HG03159 (cell line): ENCODE measurements around the gene DEF6.
A peak's percentile ranks its signal among the peaks of the same experiment; 100 is the strongest.

Experiments
- ATAC-seq: cut with Tn5 transposase; IDR thresholded peaks from one replicate; pipeline ENCODE4 v1.9.1; 2021; ENCODE audit warnings: mild to moderate bottlenecking, moderate library complexity; ENCODE audit not compliant: unreplicated experiment

Gene DEF6

DNA sequence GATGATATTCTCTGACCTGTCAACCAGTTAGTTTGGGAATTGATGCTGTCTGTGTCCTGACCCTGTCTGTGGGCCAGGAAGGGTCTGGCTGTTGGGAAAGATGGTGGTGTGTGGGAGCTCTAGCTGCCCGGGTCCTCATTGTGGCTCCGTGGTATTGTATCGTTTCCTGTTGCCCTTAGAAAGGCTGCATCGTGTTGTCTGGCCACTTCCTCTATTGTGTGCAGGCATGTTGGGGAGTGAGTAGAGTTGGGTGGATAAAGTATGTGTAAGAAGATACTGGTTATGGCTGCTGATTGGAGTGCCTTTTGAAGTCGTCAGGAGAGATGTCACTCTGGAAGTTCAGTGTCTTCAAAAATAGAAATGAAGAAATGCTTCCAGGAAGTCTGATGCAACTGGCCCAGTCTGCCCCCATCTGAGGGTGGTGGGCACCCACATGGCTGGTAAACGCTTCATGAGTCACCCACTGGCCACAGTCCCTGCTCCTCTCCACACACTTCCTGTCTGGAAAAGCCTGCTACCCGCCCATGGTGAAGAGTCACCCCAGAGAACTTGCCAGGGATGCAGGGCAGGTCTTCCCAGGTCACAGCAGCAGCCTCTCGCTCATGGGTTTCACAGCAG lies 72.6 kb downstream of the DEF6 start:
- ATAC-seq = peak; percentile 66

DNA sequence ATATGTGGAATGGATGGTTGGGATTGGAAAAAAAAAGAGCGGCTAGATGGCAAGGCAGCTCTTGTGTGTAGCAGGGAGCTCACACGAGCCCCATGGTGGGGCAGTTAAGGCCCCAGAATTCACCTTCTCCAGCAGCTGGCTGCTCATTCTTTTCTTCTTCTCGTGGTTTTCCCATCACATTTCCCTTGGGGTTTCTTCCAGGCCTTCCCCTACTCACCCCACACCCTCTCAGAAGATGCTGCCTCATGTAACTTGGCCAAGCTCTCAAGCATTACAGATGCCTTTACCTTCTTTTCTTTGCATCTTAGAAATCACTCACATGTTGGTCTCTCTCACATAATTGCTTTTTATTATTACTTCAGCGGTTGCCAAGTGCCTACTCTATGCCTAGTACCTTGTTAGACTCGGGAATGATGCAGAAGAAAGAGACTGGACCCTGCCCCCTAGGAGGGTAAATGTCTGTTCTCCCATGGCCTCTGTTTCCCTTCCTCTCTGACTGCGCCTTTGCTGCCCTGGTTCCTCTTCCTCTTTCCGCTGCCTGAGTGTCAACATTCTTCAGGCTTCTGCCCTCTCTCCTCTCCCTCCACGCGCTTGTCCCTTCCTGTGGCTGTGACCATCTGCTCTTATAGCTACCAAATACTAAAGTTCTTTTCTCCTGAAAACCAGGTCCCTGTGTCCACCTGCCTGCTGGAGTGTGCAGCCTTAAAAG lies 73.3 kb downstream of the DEF6 start:
- no peak for ATAC-seq
